Left kidney (tissue), 2 donors: Measurements from ENCODE around the gene F3. TPM values are rescaled to one million over a fixed set of nuclear protein-coding genes. Genes with fewer than 3 reads are reported as not detected.

Source experiments
- DNase-seq: peaks from one replicate; pipeline ENCODE4 v3.0.0-alpha.2; 2013
- polyA plus RNA-seq: library from polyadenylated mRNA; unstranded; fragments of 120-200 nt; gene quantifications from one replicate; pipeline ENCODE4 v1.2.1, GENCODE V29; 2013; ENCODE audit not compliant: insufficient read length

F3 gene
- polyA plus RNA-seq, 1 donor = 51.1 TPM

DNA sequence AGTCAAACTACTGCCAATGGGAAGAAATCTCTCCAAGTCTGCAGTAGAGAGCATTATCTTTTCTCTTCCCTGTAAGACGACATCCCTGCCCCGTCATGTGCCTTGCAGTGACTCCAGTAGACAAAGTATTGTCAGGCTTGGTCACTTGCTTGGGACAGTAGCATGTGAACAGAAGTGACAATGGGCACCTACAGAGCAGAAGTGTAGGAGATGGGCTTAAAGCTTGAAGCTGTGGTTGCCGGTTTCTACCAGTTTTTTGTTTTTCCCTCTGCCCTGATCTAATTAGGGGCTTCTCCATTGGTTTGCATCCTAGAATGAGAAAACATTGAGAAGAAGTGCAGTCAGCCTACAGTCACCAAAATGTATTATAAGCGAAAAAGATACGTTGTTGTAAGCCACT lies 12.7 kb downstream of the F3 start:
- DNase-seq = no peak

DNA sequence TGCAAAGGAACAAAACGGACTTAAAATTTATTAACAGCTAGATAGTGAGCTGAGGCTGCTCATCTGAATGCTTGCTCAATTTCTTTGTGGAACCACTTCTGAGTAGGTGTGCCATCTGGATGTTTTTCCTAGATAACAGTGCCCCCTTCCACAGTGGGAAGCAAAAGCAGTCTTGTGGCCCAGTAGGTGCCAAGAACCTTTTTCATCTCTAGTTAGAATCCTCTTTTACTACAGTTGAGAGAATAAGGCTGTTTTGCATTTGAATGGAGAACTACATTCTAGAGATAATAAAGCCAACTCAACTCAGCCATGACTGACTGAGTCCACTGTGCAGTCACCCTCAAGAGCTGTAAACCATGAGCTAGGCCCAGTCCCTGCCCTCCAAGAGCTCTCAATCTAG lies 13.3 kb downstream of the F3 start:
- DNase-seq = no peak

DNA sequence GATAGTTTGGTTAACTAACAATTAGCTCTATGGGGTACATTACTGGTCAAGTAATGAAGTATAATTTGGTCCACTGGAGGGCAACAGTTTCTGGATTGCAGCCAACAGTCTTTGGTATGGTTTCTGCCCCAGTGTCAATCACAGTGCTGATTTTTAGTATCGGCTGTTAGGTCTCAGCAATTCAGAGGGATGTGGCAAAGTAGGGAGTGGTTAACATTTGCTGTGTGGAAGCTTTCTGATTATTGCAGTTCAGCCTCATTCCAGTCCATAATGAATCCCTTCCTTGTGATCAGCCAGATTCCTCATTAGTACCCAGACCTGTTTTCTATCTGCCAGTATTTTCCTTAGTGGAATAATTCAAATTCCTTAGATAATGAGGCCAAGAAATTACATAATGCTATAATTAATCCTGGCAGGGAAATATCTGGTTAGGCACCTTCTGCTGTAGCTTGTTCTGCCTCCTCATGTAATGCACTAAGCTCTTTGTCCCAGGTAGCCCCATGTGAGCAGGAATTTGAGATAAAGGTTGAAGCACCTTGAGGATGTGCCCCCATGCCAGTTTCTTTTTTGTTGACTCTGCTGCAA lies 14.0 kb downstream of the F3 start:
- DNase-seq = no peak

- DNase-seq = no peak
Observed at GRCh38 chr1:94526152-94526980, 15.2 kb downstream of the F3 start.

DNA sequence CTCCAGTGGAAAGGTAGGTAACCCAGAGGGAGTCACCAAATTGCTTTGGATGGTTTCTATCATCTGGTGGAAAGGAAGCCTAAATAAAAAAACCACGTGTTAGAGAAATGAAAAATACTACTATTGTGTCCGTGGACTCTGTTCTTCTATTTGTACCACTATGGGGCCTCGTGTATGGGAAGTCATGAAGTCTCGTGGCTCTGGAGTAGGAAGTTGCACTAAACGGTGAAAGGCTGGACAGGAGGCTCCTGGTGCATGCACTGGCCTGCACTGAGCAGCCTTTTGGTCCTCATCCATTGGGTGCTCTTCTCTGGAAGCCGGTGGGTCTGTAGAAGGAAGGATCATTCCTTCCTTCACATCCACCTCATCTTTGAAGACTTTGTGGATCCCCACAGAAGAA lies 17.0 kb downstream of the F3 start:
- DNase-seq = no peak

GRCh38 chr1:94522304-94522703 lies 19.3 kb downstream of the F3 start:
- DNase-seq = peak; percentile 63

DNA sequence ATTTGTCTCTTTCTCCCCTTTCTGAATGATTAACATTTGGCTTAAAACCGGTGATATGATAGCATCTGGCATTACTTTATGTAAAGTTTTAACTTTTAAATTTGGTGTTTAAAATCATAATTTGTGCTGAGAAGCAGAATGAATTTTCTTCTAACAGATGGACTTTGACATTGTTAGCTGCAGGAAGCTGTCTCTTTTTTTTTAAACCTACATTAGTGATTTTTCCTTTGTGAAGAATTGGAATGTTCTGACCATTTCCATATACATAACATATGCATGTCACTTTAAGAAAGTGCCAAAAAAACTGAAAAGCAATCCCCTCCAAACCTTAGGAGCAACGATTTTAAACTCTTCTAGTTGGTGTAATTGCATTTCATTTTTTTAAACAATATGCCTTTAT lies 22.2 kb downstream of the F3 start:
- DNase-seq = no peak

- no peak for DNase-seq
Observed at GRCh38 chr1:94515296-94515947, 26.1 kb downstream of the F3 start.

DNA sequence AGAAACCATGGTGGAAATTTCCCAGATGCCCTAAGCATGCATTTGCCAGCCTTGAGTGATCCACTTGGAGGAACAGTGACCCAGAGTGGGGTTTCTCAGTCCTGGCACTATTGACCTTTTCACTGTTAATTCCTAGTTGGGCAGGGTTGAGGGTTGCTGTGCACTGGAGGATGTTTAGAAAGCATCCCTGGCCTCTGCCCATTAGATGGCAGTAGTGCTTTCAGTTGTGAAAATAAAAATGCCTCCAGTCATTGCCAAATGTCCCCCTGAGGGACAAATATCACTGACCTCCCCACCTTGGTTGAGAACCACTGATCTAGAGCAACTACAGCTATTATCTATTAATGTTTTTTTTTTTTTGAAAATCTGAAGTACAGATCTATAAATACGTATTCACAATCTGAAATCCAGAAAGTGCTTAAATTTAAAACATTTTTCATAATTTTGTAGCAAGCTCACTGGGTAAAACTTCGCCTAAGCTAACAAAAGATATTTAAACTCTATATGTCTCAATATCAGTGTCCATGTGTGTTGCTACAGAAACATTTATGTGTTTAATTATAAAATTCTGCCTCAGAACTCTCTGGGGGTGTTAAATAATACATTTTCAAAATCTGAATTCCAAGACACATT lies 27.3 kb downstream of the F3 start:
- DNase-seq = peak; percentile 15

DNA sequence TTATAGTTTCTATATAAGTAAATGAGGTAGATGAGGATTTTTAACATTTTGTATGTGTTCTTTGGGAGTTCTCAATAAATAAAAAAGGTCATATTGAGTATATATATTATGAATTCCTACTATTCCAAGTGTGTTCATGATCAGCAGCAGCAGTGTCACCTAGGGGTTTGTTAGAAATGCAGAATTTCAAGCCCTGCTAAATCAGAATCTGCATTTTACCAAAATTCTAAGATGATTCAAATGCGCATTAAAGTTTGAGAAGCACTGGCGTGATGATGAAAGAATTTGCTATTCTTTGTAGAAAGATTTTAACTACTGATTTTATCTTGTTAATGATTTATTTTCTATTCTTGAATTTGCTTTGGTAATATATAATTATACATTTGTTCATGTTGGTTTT lies 28.7 kb downstream of the F3 start:
- no peak for DNase-seq

- DNase-seq = no peak
Observed at GRCh38 chr1:94504601-94505000, 37.0 kb downstream of the F3 start.

GRCh38 chr1:94503153-94503552 lies 38.4 kb downstream of the F3 start:
- DNase-seq = no peak

DNA sequence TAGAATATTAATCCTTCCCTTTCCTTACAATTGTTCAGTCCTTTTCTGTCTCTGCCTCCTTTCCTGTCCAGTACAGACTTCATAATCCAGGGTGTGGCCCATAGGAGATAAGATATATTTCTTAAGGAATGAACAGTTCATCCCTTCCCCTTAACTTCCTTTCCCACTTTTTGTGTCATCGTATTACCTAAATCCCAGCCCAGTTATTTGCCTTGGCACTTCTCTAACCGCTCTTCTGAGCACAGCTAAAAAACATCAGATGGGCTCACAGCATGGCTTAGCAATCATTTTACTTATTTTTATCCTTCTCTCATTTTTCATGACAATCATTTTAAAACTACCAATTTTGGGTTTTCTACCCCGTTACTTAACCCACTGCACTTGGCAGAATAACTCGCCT lies 39.6 kb downstream of the F3 start:
- DNase-seq = no peak

DNA sequence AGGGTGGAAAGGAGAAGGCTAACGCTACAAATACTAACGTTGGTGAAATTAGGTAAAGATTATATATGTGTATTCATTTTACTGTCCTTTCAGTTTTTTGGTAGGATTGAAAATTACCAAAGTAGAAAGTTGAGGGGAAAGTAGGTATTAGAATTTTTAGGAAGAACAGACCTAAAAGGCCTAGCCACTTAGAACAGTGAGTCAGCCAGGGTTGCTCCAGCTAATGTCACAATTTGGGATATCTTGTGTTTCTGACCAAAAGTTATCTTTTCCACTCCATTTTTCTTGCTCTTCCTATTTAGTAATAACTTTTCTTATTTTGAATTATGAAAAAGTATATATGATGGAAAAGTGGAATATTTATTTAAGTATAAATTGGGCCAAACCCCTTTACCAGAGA lies 40.1 kb downstream of the F3 start:
- no peak for DNase-seq

- no peak for DNase-seq
Observed at GRCh38 chr1:94496076-94496755, 45.3 kb downstream of the F3 start.

GRCh38 chr1:94490556-94490955 lies 51.0 kb downstream of the F3 start:
- DNase-seq = no peak

- DNase-seq = no peak
Observed at GRCh38 chr1:94486990-94487389, 54.6 kb downstream of the F3 start.

DNA sequence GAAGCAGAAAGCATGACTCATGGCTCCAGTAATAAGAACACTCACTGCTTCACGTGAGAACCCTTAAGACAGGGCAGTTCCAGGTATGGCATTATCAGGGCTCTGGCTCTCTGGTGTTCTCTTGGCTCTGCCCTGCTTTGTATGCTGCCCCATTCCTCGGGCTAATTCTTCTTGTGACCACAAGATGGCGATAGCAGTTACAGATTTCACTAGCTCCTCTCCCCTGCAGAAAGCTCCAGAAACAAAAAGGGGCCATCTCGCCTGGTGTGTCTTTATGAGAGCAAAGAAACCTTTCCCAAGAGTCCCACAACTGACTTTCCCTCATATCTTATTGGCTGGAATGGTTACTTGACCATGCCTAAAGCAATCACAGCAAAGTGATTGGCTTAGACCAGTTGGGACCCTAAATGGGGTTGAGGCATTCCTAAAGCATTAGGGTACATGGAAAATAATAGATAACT lies 60.1 kb downstream of the F3 start:
- DNase-seq = peak; percentile 56

GRCh38 chr1:94479682-94480081 lies 61.9 kb downstream of the F3 start:
- DNase-seq = no peak
